HEK293 (cell line): ENCODE data around the gene IFFO2.

Experiments
- KLF10 ChIP-seq: fragments of 450-650 bp; IDR thresholded peaks from 2 replicates; pipeline ENCODE4 v1.5.1; 2018; ENCODE audit warnings: missing biosample characterization, mild to moderate bottlenecking, missing genetic modification characterization
- KLF16 ChIP-seq: fragments of 450-650 bp; formaldehyde crosslinking; IDR thresholded peaks from 2 replicates; pipeline ENCODE4 v1.5.1; 2017; ENCODE audit warnings: missing biosample characterization, missing genetic modification characterization
- KLF8 ChIP-seq: fragments of 450-650 bp; formaldehyde crosslinking; IDR thresholded peaks from 2 replicates; pipeline ENCODE4 v1.5.1; 2016; ENCODE audit warnings: missing biosample characterization, missing genetic modification characterization
- SCRT2 ChIP-seq: fragments of 450-650 bp; formaldehyde crosslinking; IDR thresholded peaks from 2 replicates; pipeline ENCODE4 v1.5.1; 2016; ENCODE audit warnings: missing biosample characterization, missing genetic modification characterization
- SETDB1 ChIP-seq: IDR thresholded peaks from one replicate; pipeline ENCODE4 v1.6.1; 2017; ENCODE audit warnings: mild to moderate bottlenecking, low read length, moderate library complexity, mixed read lengths; ENCODE audit not compliant: insufficient read length
- SP2 ChIP-seq: fragments of 450-650 bp; formaldehyde crosslinking; IDR thresholded peaks from 2 replicates; pipeline ENCODE4 v1.5.1; 2016; ENCODE audit warnings: missing biosample characterization, missing genetic modification characterization
- SP3 ChIP-seq: fragments of 450-650 bp; formaldehyde crosslinking; IDR thresholded peaks from 2 replicates; pipeline ENCODE4 v1.5.1; 2016; ENCODE audit warnings: missing biosample characterization, missing genetic modification characterization
- TCF7L2 ChIP-seq: IDR thresholded peaks from 2 replicates; pipeline ENCODE4 v1.6.1; 2011; ENCODE audit warnings: low read depth, mild to moderate bottlenecking, inconsistent platforms, low read length, moderate library complexity, borderline replicate concordance
- ZBTB20 ChIP-seq: fragments of 450-650 bp; formaldehyde crosslinking; IDR thresholded peaks from 2 replicates; pipeline ENCODE4 v1.5.1; 2016; ENCODE audit warnings: missing biosample characterization, missing genetic modification characterization
- ZBTB21 ChIP-seq: fragments of 450-650 bp; formaldehyde crosslinking; IDR thresholded peaks from 2 replicates; pipeline ENCODE4 v1.5.1; 2017; ENCODE audit warnings: missing biosample characterization, missing genetic modification characterization
- ZBTB26 ChIP-seq: fragments of 450-650 bp; formaldehyde crosslinking; optimal IDR thresholded peaks from 2 replicates; pipeline ENCODE3; 2016; ENCODE audit warnings: missing biosample characterization, mild to moderate bottlenecking, missing genetic modification characterization
- ZBTB8A ChIP-seq: fragments of 450-650 bp; formaldehyde crosslinking; IDR thresholded peaks from 2 replicates; pipeline ENCODE4 v1.5.1; 2016; ENCODE audit warnings: missing biosample characterization, missing genetic modification characterization
- ZEB2 ChIP-seq: fragments of 450-650 bp; formaldehyde crosslinking; IDR thresholded peaks from 2 replicates; pipeline ENCODE4 v1.5.1; 2016; ENCODE audit warnings: missing biosample characterization, missing genetic modification characterization
- ZIC2 ChIP-seq: fragments of 450-650 bp; formaldehyde crosslinking; IDR thresholded peaks from 2 replicates; pipeline ENCODE4 v1.5.1; 2016; ENCODE audit warnings: missing biosample characterization, missing genetic modification characterization
- ZNF16 ChIP-seq: fragments of 450-650 bp; formaldehyde crosslinking; IDR thresholded peaks from 2 replicates; pipeline ENCODE4 v1.5.1; 2016; ENCODE audit warnings: low read depth, missing biosample characterization, missing genetic modification characterization
- ZNF174 ChIP-seq: fragments of 450-650 bp; formaldehyde crosslinking; IDR thresholded peaks from 2 replicates; pipeline ENCODE4 v1.5.0; 2017; ENCODE audit warnings: missing biosample characterization, mild to moderate bottlenecking, missing genetic modification characterization
- ZNF26 ChIP-seq: fragments of 450-650 bp; formaldehyde crosslinking; IDR thresholded peaks from 2 replicates; pipeline ENCODE4 v1.5.1; 2016; ENCODE audit warnings: missing biosample characterization, missing genetic modification characterization
- ZNF274 ChIP-seq, 2 experiments: fragments of 200-500 bp in 1 of 2; fragments of 450-650 bp in 1 of 2; sonication (Bioruptor generic) in 1 of 2; formaldehyde crosslinking in 1 of 2; IDR thresholded peaks; 2 replicates each; pipeline versions ENCODE4 v1.5.1 to v1.6.1; 2014 to 2016; ENCODE audit warnings: borderline replicate concordance in 1 of 2, inconsistent platforms in 1 of 2, low read length in 1 of 2, missing biosample characterization in 1 of 2, missing genetic modification characterization in 1 of 2
- ZNF341 ChIP-seq: fragments of 450-650 bp; formaldehyde crosslinking; IDR thresholded peaks from 2 replicates; pipeline ENCODE4; 2016; ENCODE audit warnings: low read depth, missing biosample characterization, missing genetic modification characterization
- ZNF391 ChIP-seq: fragments of 450-650 bp; formaldehyde crosslinking; IDR thresholded peaks from 2 replicates; pipeline ENCODE4 v1.5.1; 2016; ENCODE audit warnings: low read depth, missing biosample characterization, missing genetic modification characterization, borderline replicate concordance
- ZNF501 ChIP-seq: fragments of 450-650 bp; formaldehyde crosslinking; IDR thresholded peaks from 2 replicates; pipeline ENCODE4 v1.5.1; 2016; ENCODE audit warnings: missing biosample characterization, missing genetic modification characterization
- ZNF518A ChIP-seq: fragments of 450-650 bp; formaldehyde crosslinking; conservative IDR thresholded peaks from 2 replicates; pipeline ENCODE4 v1.5.1; 2016; ENCODE audit warnings: low read depth, missing biosample characterization, missing genetic modification characterization
- ZNF529 ChIP-seq: fragments of 450-650 bp; formaldehyde crosslinking; IDR thresholded peaks from 2 replicates; pipeline ENCODE4 v1.5.1; 2017; ENCODE audit warnings: missing genetic modification characterization, missing biosample characterization; ENCODE audit not compliant: insufficient replicate concordance
- ZNF707 ChIP-seq: fragments of 450-650 bp; formaldehyde crosslinking; IDR thresholded peaks from 2 replicates; pipeline ENCODE4 v1.5.1; 2016; ENCODE audit warnings: missing biosample characterization, missing genetic modification characterization
- ZNF830 ChIP-seq: fragments of 450-650 bp; IDR thresholded peaks from 2 replicates; pipeline ENCODE4 v1.5.0; 2018; ENCODE audit warnings: missing biosample characterization, missing genetic modification characterization, low read depth, mild to moderate bottlenecking, moderate library complexity
- ZSCAN16 ChIP-seq: fragments of 450-650 bp; formaldehyde crosslinking; IDR thresholded peaks from 2 replicates; pipeline ENCODE4 v1.5.1; 2016; ENCODE audit warnings: missing biosample characterization, missing genetic modification characterization
- TF ChIP-seq, protein P1 (sequence below): fragments of 450-650 bp; formaldehyde crosslinking; IDR thresholded peaks from 2 replicates; pipeline ENCODE4 v1.5.1; 2016; ENCODE audit warnings: missing biosample characterization, missing genetic modification characterization
- TF ChIP-seq, protein P2 (sequence below): fragments of 450-650 bp; IDR thresholded peaks from 2 replicates; pipeline ENCODE4 v1.5.1; 2018; ENCODE audit warnings: missing biosample characterization, mild to moderate bottlenecking, missing genetic modification characterization

The IFFO2 gene

GRCh38 chr1:18902523-18903290 is 53.8 kb downstream of the IFFO2 start, which contains the start of gene ALDH4A1 (continued):
- TF ChIP-seq TCF7L2: 0 out of 2 replicates have a peak, but pooled peaks have one; percentile 37
- TF ChIP-seq ZNF174 (tag by site-specific recombination): no peak
- peak; percentile 81 for TF ChIP-seq SP3 (tag by site-specific recombination)
- TF ChIP-seq ZIC2 (tag by site-specific recombination): peak; percentile 45; the same call in 1 of the 2 replicates
- TF ChIP-seq, protein P1, sequence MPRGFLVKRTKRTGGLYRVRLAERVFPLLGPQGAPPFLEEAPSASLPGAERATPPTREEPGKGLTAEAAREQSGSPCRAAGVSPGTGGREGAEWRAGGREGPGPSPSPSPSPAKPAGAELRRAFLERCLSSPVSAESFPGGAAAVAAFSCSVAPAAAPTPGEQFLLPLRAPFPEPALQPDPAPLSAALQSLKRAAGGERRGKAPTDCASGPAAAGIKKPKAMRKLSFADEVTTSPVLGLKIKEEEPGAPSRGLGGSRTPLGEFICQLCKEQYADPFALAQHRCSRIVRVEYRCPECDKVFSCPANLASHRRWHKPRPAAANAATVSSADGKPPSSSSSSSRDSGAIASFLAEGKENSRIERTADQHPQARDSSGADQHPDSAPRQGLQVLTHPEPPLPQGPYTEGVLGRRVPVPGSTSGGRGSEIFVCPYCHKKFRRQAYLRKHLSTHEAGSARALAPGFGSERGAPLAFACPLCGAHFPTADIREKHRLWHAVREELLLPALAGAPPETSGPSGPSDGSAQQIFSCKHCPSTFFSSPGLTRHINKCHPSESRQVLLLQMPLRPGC (tag by site-specific recombination): no peak
- TF ChIP-seq ZNF830 (tag by site-specific recombination): no peak
- no peak for TF ChIP-seq ZNF707 (tag by site-specific recombination)
- peak; percentile 100 for TF ChIP-seq KLF10
- no peak for TF ChIP-seq SCRT2
- TF ChIP-seq ZBTB20: peak; percentile 99
- TF ChIP-seq ZSCAN16 (tag by site-specific recombination): no peak
- TF ChIP-seq, protein P2, sequence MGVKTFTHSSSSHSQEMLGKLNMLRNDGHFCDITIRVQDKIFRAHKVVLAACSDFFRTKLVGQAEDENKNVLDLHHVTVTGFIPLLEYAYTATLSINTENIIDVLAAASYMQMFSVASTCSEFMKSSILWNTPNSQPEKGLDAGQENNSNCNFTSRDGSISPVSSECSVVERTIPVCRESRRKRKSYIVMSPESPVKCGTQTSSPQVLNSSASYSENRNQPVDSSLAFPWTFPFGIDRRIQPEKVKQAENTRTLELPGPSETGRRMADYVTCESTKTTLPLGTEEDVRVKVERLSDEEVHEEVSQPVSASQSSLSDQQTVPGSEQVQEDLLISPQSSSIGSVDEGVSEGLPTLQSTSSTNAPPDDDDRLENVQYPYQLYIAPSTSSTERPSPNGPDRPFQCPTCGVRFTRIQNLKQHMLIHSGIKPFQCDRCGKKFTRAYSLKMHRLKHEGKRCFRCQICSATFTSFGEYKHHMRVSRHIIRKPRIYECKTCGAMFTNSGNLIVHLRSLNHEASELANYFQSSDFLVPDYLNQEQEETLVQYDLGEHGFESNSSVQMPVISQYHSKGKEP: peak; percentile 50; the same call in 1 of the 2 replicates
- TF ChIP-seq ZNF501 (tag by site-specific recombination): peak; percentile 51; the same call in 1 of the 2 replicates
- no peak for TF ChIP-seq ZNF529
- TF ChIP-seq ZNF341 (tag by site-specific recombination): peak; percentile 93
- 0 out of 2 replicates have a peak, but pooled peaks have one; percentile 21 for TF ChIP-seq ZNF518A
- peak; percentile 21 for TF ChIP-seq SETDB1
- peak; percentile 86 for TF ChIP-seq KLF8 (tag by site-specific recombination)
- no peak for TF ChIP-seq ZBTB21 (tag by site-specific recombination)
- TF ChIP-seq ZBTB8A (tag by site-specific recombination): peak; percentile 48
- TF ChIP-seq KLF16 (tag by site-specific recombination): 0 out of 2 replicates have a peak, but pooled peaks have one; percentile 23
- TF ChIP-seq ZNF26: no peak
- TF ChIP-seq ZNF16 (tag by site-specific recombination): no peak
- no peak for TF ChIP-seq ZNF274 (IDR thresholded peaks at IDR 0.05; ENCODE audit: low read length)
- no peak for TF ChIP-seq ZNF274 (tag by site-specific recombination; IDR thresholded peaks at IDR 0.05; ENCODE audit: borderline replicate concordance)
- TF ChIP-seq SP2 (tag by site-specific recombination): peak; percentile 96
- peak; percentile 71 for TF ChIP-seq ZNF391
- 0 out of 2 replicates have a peak, but pooled peaks have one; percentile 30 for TF ChIP-seq ZEB2 (tag by site-specific recombination)
- peak; percentile 79 for TF ChIP-seq ZBTB26 (tag by site-specific recombination)
